Activated CD4-positive, alpha-beta T cell treated with anti-CD3 and anti-CD28 coated beads, Interleukin-2, amount 10 ng/mL, durations not matched to agents 7 days and 5 days (primary cell): ENCODE results near the gene BACH2. TPM values are rescaled to one million over a fixed set of nuclear protein-coding genes. Genes with fewer than 3 reads are reported as not detected.
A peak's percentile ranks its signal among the peaks of the same experiment; 100 is the strongest.
"Not testable (repeated sequence)": the region's sequence is repeated elsewhere in the genome, so short reads cannot be mapped to it uniquely, and the experiment has no call there.

ENCODE experiments used
- CTCF ChIA-PET: fragments of 350-600 bp; sonication (Branson Sonifier 250); formaldehyde crosslinking; loops from one replicate; lab custom pipeline; 2021; ENCODE audit warnings: antibody characterized with exemption; lab: Charles Lee
- POLR2A ChIA-PET: fragments of 350-600 bp; sonication (Branson Sonifier 250); formaldehyde crosslinking; loops from one replicate; lab custom pipeline; 2021; ENCODE audit warnings: antibody characterized with exemption; lab: Charles Lee
- DNase-seq: peaks from one replicate; pipeline ENCODE4 v3.0.0-alpha.2; 2020
- H3K27ac Mint-ChIP-seq: one replicate; pipeline ENCODE4 v1.8.0; 2021; ENCODE audit warnings: mild to moderate bottlenecking, moderate library complexity, mixed read lengths
- H3K27me3 Mint-ChIP-seq: one replicate; pipeline ENCODE4 v1.8.0; 2021; ENCODE audit warnings: mixed read lengths
- H3K36me3 Mint-ChIP-seq: one replicate; pipeline ENCODE4 v1.8.0; 2021; ENCODE audit warnings: low read depth, mixed read lengths
- H3K4me1 Mint-ChIP-seq: one replicate; pipeline ENCODE4 v1.8.0; 2021; ENCODE audit warnings: mixed read lengths
- H3K4me3 Mint-ChIP-seq: one replicate; pipeline ENCODE4 v1.8.0; 2021; ENCODE audit warnings: mild to moderate bottlenecking, moderate library complexity, mixed read lengths
- H3K9me3 Mint-ChIP-seq: one replicate; pipeline ENCODE4 v1.8.0; 2021; ENCODE audit warnings: mixed read lengths
- total RNA-seq, 2 experiments: library from RNA; stranded (reverse); gene quantifications; one replicate each; pipeline ENCODE4 v1.2.3, GENCODE V29; 2021

The BACH2 gene
- total RNA-seq, 2 experiments from 2014 or later: 59.4 to 61.6 TPM

DNA sequence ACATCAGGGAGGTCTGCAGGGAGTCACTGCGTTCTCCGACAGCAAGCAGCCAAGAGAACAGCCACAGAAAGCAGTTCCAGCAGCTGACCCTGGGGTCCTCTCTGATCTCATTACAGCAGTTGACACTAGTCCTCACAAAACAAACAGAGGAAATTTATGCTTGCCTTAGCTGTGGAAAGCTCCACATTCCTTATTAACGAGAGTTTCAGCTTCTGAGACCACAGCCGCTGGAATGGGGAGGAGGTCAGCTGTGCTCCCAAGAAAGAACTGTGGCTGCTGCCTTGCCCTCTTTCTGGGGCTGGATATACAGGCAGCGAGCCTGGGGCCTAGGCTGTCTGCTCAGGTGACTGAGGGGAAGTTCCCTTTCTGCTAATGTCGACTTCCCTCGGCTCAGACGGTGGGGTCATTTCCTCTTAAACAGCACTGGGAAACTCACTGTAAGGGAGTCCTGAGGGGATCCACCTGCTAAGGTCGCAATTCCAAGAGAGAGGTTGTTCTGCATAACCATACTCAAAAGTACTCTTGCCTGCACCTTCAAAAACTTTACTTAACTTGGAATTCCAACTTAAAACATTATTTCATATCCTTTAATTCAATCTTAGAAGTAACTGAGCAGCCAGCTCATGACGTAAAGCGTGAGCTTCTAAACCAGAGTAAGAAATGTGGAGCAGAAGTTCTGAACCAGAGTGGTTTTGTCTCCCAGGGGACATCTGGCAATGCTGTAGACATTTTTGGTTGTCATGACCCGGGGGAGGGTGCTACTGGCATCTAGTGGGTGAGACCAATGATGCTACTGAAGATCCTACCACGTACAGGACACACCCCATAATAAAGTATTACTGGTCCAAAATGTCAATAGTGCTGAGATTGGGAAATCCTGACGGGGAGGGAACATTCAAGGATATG is 80.3 kb downstream of the BACH2 start:
- H3K27me3 Mint-ChIP-seq: no peaks in the 10 kb centered on the region
- H3K27ac Mint-ChIP-seq: no peak overlapping the region
- ChIA-PET CTCF (interaction anchor here (0.5 to 2.3 kb wide), 12 partner anchors 10 to 409 kb away, joined by 3 to 10 read pairs (median 3); no protein-coding TSS in a partner anchor), POLR2A (no interaction called here)
- peak; percentile 39 for DNase-seq
- peak overlapping the region; percentile 11 for H3K4me3 Mint-ChIP-seq
- peaks cover 37% of the 10 kb centered on the region for H3K36me3 Mint-ChIP-seq
- H3K9me3 Mint-ChIP-seq: peaks cover under 1% of the 10 kb centered on the region
- H3K4me1 Mint-ChIP-seq: peaks cover 30% of the 10 kb centered on the region

DNA sequence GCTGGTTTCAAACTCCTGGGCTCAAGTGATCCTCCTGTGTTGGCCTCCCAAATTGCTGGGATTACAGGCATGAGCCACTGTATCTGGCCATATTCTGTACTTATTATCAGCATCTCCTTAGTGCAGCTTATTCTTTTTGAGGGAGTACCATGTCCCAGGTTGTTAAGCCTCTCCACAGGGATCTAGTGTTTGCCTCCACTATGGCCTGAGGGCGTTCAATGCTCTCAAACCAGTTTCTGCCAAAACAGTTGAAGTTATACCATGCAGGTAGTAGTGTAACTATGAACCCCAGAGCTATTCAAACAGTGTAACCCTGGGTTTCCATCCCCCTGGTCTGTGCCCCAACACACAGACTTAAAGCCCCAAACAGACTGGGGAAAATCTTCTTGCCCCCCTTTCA is 81.7 kb downstream of the BACH2 start:
- no peaks in the 10 kb centered on the region for H3K27me3 Mint-ChIP-seq
- H3K36me3 Mint-ChIP-seq: peaks cover 43% of the 10 kb centered on the region
- H3K4me1 Mint-ChIP-seq: peaks cover 40% of the 10 kb centered on the region
- no peaks in the 10 kb centered on the region for H3K9me3 Mint-ChIP-seq
- H3K27ac Mint-ChIP-seq: no peak overlapping the region
- no peak for DNase-seq
- POLR2A ChIA-PET: interaction anchor here (0.6 kb wide), 1 partner anchor 394 kb away, joined by 3 read pairs; no protein-coding TSS in a partner anchor
- H3K4me3 Mint-ChIP-seq: no peak overlapping the region
- CTCF ChIA-PET: interaction anchor here (0.9 to 2.1 kb wide), 5 partner anchors 11 to 275 kb away, joined by 3 to 10 read pairs (median 6); no protein-coding TSS in a partner anchor

DNA sequence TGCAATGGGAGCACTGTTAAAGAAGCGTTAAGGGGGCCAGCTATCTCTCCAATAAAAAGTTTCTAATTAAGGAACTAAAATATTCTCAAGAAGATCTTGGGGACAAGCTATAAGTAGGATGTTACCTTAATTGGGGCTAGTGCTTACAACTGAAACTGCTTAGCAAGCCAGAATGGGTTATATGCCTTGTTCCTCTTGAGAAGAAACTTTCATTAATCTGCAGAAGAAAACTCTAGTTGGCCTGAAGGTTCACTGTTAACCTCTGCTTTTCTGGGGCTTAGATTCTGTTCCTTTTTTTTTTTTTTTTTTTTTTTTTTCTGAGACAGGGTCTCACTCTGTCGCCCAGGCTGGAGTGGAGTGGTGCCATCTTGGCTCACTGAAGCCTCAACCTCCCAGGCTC is 82.2 kb downstream of the BACH2 start:
- peaks cover 44% of the 10 kb centered on the region for H3K4me1 Mint-ChIP-seq
- POLR2A ChIA-PET: interaction anchor here (0.6 kb wide), 1 partner anchor 393 kb away, joined by 3 read pairs; no protein-coding TSS in a partner anchor
- no peak overlapping the region for H3K27ac Mint-ChIP-seq

GRCh38 chr6:90212274-90212673 is 84.4 kb downstream of the BACH2 start:
- no peak for DNase-seq
- H3K4me1 Mint-ChIP-seq: peaks cover 61% of the 10 kb centered on the region
- H3K27ac Mint-ChIP-seq: peak overlapping the region; percentile 3
- H3K36me3 Mint-ChIP-seq: peaks cover 59% of the 10 kb centered on the region
- peaks cover 4% of the 10 kb centered on the region for H3K9me3 Mint-ChIP-seq
- no peaks in the 10 kb centered on the region for H3K27me3 Mint-ChIP-seq
- no peak overlapping the region for H3K4me3 Mint-ChIP-seq
- ChIA-PET POLR2A (no interaction called here), CTCF (interaction anchor here (0.8 to 1.1 kb wide), 3 partner anchors 9 to 246 kb away, joined by 3 read pairs; no protein-coding TSS in a partner anchor)

More for the DNA sequence above, 82.2 kb downstream of the BACH2 start:
- peaks cover 45% of the 10 kb centered on the region for H3K36me3 Mint-ChIP-seq
- DNase-seq: no peak
- no peaks in the 10 kb centered on the region for H3K27me3 Mint-ChIP-seq
- no peaks in the 10 kb centered on the region for H3K9me3 Mint-ChIP-seq
- H3K4me3 Mint-ChIP-seq: no peak overlapping the region
- CTCF ChIA-PET: interaction anchor here (1.1 to 2.1 kb wide), 2 partner anchors 10 to 16 kb away, joined by 3 to 10 read pairs; no protein-coding TSS in a partner anchor

GRCh38 chr6:90209527-90209926 is 87.1 kb downstream of the BACH2 start:
- no peak for DNase-seq
- peaks cover 72% of the 10 kb centered on the region for H3K36me3 Mint-ChIP-seq
- POLR2A ChIA-PET: no interaction called here

DNA sequence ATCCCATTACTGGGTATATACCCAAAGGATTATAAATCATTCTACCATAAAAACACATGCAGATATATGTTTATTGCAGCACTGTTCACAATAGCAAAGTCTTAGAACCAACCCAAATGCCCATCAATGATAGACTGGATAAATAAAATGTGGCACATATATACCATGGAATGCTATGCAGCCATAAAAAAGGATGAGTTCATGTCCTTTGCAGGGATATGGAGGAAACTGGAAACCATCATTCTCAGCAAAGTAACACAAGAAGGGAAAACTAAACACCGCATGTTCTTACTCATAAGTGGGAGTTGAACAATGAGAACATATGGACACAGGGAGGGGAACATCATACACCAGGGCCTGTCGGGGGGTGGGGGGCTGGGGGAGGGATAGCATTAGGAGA is 88.0 kb downstream of the BACH2 start:
- POLR2A ChIA-PET, H3K4me3 Mint-ChIP-seq, H3K27me3 Mint-ChIP-seq, H3K9me3 Mint-ChIP-seq, CTCF ChIA-PET, DNase-seq: not testable (repeated sequence)
- H3K4me1 Mint-ChIP-seq: peaks cover 73% of the 10 kb centered on the region
- H3K27ac Mint-ChIP-seq: peak overlapping the region; percentile 68
- peaks cover 74% of the 10 kb centered on the region for H3K36me3 Mint-ChIP-seq

More at GRCh38 chr6:90209527-90209926, 87.1 kb downstream of the BACH2 start:
- Mint-ChIP-seq H3K9me3 (peaks cover 4% of the 10 kb centered on the region), H3K27me3 (no peaks in the 10 kb centered on the region), H3K4me1 (peaks cover 73% of the 10 kb centered on the region), H3K27ac (peak overlapping the region; percentile 61), H3K4me3 (peak overlapping the region; percentile 0)
- CTCF ChIA-PET: no interaction called here

- Mint-ChIP-seq H3K4me1 (peaks cover 69% of the 10 kb centered on the region), H3K27ac (no peak overlapping the region), H3K4me3 (no peak overlapping the region), H3K9me3 (peaks cover 8% of the 10 kb centered on the region), H3K36me3 (peaks cover 65% of the 10 kb centered on the region), H3K27me3 (no peaks in the 10 kb centered on the region)
- DNase-seq: no peak
- POLR2A ChIA-PET: no interaction called here
- CTCF ChIA-PET: interaction anchor here (1.0 to 2.0 kb wide), 4 partner anchors 7 to 293 kb away, joined by 3 to 10 read pairs (median 4); no protein-coding TSS in a partner anchor
Measured at GRCh38 chr6:90204327-90205056, 92.2 kb downstream of the BACH2 start.

- peaks cover 68% of the 10 kb centered on the region for H3K4me1 Mint-ChIP-seq
- H3K27me3 Mint-ChIP-seq: no peaks in the 10 kb centered on the region
- peaks cover 13% of the 10 kb centered on the region for H3K9me3 Mint-ChIP-seq
- POLR2A ChIA-PET: no interaction called here
- H3K36me3 Mint-ChIP-seq: peaks cover 70% of the 10 kb centered on the region
- no peak overlapping the region for H3K27ac Mint-ChIP-seq
- CTCF ChIA-PET: interaction anchor here (1.0 to 2.0 kb wide), 4 partner anchors 8 to 294 kb away, joined by 3 to 10 read pairs (median 4); no protein-coding TSS in a partner anchor
- no peak for DNase-seq
- no peak overlapping the region for H3K4me3 Mint-ChIP-seq
Measured at GRCh38 chr6:90203672-90204071, 93.0 kb downstream of the BACH2 start.

- Mint-ChIP-seq H3K27ac (peak overlapping the region; percentile 78), H3K4me3 (peak overlapping the region; percentile 49), H3K27me3 (no peaks in the 10 kb centered on the region), H3K9me3 (peaks cover 25% of the 10 kb centered on the region), H3K36me3 (peaks cover 74% of the 10 kb centered on the region), H3K4me1 (peaks cover 64% of the 10 kb centered on the region)
- CTCF ChIA-PET: interaction anchor here (0.7 to 1.7 kb wide), 5 partner anchors 10 to 262 kb away, joined by 3 to 4 read pairs (median 3); no protein-coding TSS in a partner anchor
- peak; percentile 55 for DNase-seq
- POLR2A ChIA-PET: interaction anchor here (0.6 kb wide), 1 partner anchor 45 kb away, joined by 3 read pairs; no protein-coding TSS in a partner anchor
Measured at GRCh38 chr6:90202156-90202555, 94.5 kb downstream of the BACH2 start.

GRCh38 chr6:90199900-90200299 is 96.7 kb downstream of the BACH2 start:
- peaks cover 65% of the 10 kb centered on the region for H3K36me3 Mint-ChIP-seq
- ChIA-PET POLR2A (no interaction called here), CTCF (no interaction called here)
- H3K27me3 Mint-ChIP-seq: no peaks in the 10 kb centered on the region
- peak overlapping the region; percentile 38 for H3K27ac Mint-ChIP-seq
- peaks cover 64% of the 10 kb centered on the region for H3K4me1 Mint-ChIP-seq
- peaks cover 26% of the 10 kb centered on the region for H3K9me3 Mint-ChIP-seq
- H3K4me3 Mint-ChIP-seq: no peak overlapping the region
- DNase-seq: no peak

DNA sequence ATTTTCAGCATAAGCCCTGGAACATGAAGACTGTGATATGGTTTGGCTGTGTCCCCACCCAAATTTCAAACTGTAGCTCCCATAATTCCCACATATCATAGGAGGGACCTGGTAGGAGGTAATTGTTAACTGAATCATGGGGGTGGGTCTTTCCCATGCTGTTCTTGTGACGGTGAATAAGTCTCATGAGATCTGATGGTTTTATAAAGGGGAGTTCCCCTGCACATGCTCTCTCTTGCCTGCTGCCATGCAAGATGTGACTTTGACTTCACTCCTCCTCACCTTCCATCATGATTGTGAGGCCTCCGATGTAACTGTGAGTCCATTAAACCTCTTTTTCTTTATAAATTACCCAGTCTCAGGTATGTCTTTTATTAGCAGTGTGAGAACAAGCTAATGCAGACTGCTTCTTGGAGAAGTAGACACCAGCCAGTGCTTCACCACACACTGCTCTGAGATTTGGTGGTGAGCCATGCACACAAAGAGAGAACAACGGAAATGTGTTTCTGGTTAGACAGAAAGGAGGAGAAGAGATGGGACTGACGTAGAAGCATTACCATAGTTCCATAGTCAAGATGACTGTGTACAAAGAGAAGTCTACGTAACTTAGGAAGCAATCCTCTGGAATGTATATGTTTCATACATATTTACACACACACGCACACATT is 97.8 kb downstream of the BACH2 start:
- ChIA-PET CTCF (interaction anchor here (0.6 to 1.5 kb wide), 5 partner anchors 22 to 300 kb away, joined by 3 to 4 read pairs (median 3); no protein-coding TSS in a partner anchor), POLR2A (no interaction called here)
- H3K27me3 Mint-ChIP-seq: no peaks in the 10 kb centered on the region

More for the DNA sequence above, 97.8 kb downstream of the BACH2 start:
- DNase-seq: no peak
- peaks cover 62% of the 10 kb centered on the region for H3K36me3 Mint-ChIP-seq
- H3K9me3 Mint-ChIP-seq: peaks cover 26% of the 10 kb centered on the region
- H3K27ac Mint-ChIP-seq: no peak overlapping the region
- H3K4me3 Mint-ChIP-seq: no peak overlapping the region
- H3K4me1 Mint-ChIP-seq: peaks cover 69% of the 10 kb centered on the region
